Chondrocyte (in vitro differentiated cells): ENCODE results near the gene SOX6. TPM values are rescaled to one million over a fixed set of nuclear protein-coding genes. Genes with fewer than 3 reads are reported as not detected.

ENCODE experiments used
- DNase-seq: peaks from one replicate; pipeline ENCODE4 v3.0.0; 2021; ENCODE audit warnings: mixed read lengths, low spot score
- H3K27ac Mint-ChIP-seq: one replicate; pipeline ENCODE4 v1.8.0; 2021; ENCODE audit warnings: mild to moderate bottlenecking, moderate library complexity, mixed read lengths; ENCODE audit not compliant: unreplicated experiment
- H3K27me3 Mint-ChIP-seq: 2 replicates; pipeline ENCODE4 v1.8.0; 2021; ENCODE audit warnings: low read depth, mixed read lengths
- H3K36me3 Mint-ChIP-seq: 2 replicates; pipeline ENCODE4 v1.8.0; 2021; ENCODE audit warnings: low read depth, mixed read lengths
- H3K4me1 Mint-ChIP-seq: 2 replicates; pipeline ENCODE4 v1.8.0; 2021; ENCODE audit warnings: low read depth, mild to moderate bottlenecking, mixed read lengths
- H3K4me3 Mint-ChIP-seq: one replicate; pipeline ENCODE4 v1.8.0; 2021; ENCODE audit warnings: mild to moderate bottlenecking, moderate library complexity, mixed read lengths; ENCODE audit not compliant: unreplicated experiment
- H3K9me3 Mint-ChIP-seq: 2 replicates; pipeline ENCODE4 v1.8.0; 2021; ENCODE audit warnings: low read depth, mixed read lengths
- CTCF ChIP-seq: fragments of 200-600 bp; sonication (generic); IDR thresholded peaks from 2 replicates; pipeline ENCODE4 v1.5.0; 2021; ENCODE audit warnings: antibody characterized with exemption, mild to moderate bottlenecking, moderate library complexity
- total RNA-seq: library from RNA; stranded (reverse); gene quantifications from 3 replicates; pipeline ENCODE4 v1.2.1, GENCODE V29; 2021

SOX6 gene
- total RNA-seq, 1 donor from 2014 or later: 29.9 TPM

- peaks cover 41% of the 10 kb centered on the region for H3K4me1 Mint-ChIP-seq
- H3K9me3 Mint-ChIP-seq: no peaks in the 10 kb centered on the region
- peak overlapping the region; percentile 39 for H3K27ac Mint-ChIP-seq
- peaks cover 7% of the 10 kb centered on the region for H3K36me3 Mint-ChIP-seq
- DNase-seq: no peak
- no peak for TF ChIP-seq CTCF
- no peak overlapping the region for H3K4me3 Mint-ChIP-seq
- no peaks in the 10 kb centered on the region for H3K27me3 Mint-ChIP-seq
Measured at GRCh38 chr11:16013649-16014275, 342.6 kb downstream of the SOX6 start.

GRCh38 chr11:16013242-16013641, 343.1 kb downstream of the SOX6 start:
- Mint-ChIP-seq H3K27me3 (no peaks in the 10 kb centered on the region), H3K27ac (peak overlapping the region; percentile 32), H3K36me3 (peaks cover 7% of the 10 kb centered on the region), H3K4me3 (no peak overlapping the region), H3K9me3 (no peaks in the 10 kb centered on the region), H3K4me1 (peaks cover 41% of the 10 kb centered on the region)
- TF ChIP-seq CTCF: no peak
- DNase-seq: no peak

GRCh38 chr11:16012125-16012751, 344.1 kb downstream of the SOX6 start:
- Mint-ChIP-seq H3K4me1 (peaks cover 39% of the 10 kb centered on the region), H3K36me3 (peaks cover 9% of the 10 kb centered on the region), H3K9me3 (no peaks in the 10 kb centered on the region), H3K27me3 (no peaks in the 10 kb centered on the region), H3K4me3 (no peak overlapping the region), H3K27ac (peak overlapping the region; percentile 46)
- TF ChIP-seq CTCF: no peak
- no peak for DNase-seq

GRCh38 chr11:16011396-16011795, 344.9 kb downstream of the SOX6 start:
- peaks cover 13% of the 10 kb centered on the region for H3K36me3 Mint-ChIP-seq
- no peaks in the 10 kb centered on the region for H3K9me3 Mint-ChIP-seq
- peaks cover 34% of the 10 kb centered on the region for H3K4me1 Mint-ChIP-seq
- DNase-seq: no peak
- H3K4me3 Mint-ChIP-seq: no peak overlapping the region
- H3K27me3 Mint-ChIP-seq: no peaks in the 10 kb centered on the region
- H3K27ac Mint-ChIP-seq: peak overlapping the region; percentile 57
- no peak for TF ChIP-seq CTCF

GRCh38 chr11:16009021-16009420, 347.3 kb downstream of the SOX6 start:
- Mint-ChIP-seq H3K4me3 (no peak overlapping the region), H3K27ac (no peak overlapping the region), H3K36me3 (peaks cover 12% of the 10 kb centered on the region), H3K4me1 (peaks cover 29% of the 10 kb centered on the region), H3K27me3 (no peaks in the 10 kb centered on the region), H3K9me3 (no peaks in the 10 kb centered on the region)
- no peak for DNase-seq
- no peak for TF ChIP-seq CTCF
